SK-N-MC (cell line): ENCODE results near the gene NLGN1.

Source experiments
- EZH2 ChIP-seq: fragments of 200-600 bp; sonication (generic); IDR thresholded peaks from one replicate; pipeline ENCODE4 v1.6.1; 2017; ENCODE audit warnings: antibody characterized with exemption
- FOXP2 ChIP-seq: optimal IDR thresholded peaks from 2 replicates; pipeline ENCODE3; 2011; ENCODE audit warnings: mild to moderate bottlenecking, moderate library complexity; ENCODE audit not compliant: insufficient read depth; ENCODE audit errors: extremely low read length, control extremely low read depth
- POLR2AphosphoS5 ChIP-seq: IDR thresholded peaks from 2 replicates; pipeline ENCODE4 v1.6.1; 2012; ENCODE audit warnings: mild to moderate bottlenecking, low read depth, low read length, borderline replicate concordance

GRCh38 chr3:173430576-173430975 lies 33.0 kb downstream of the NLGN1 start:
- TF ChIP-seq EZH2 (no peak), POLR2AphosphoS5 (no peak), FOXP2 (no peak)
